WTC11 (cell line): ENCODE measurements around the gene CDC37L1.

Source experiments
- CBFB ChIP-seq: sonication (generic); formaldehyde crosslinking; IDR thresholded peaks from 2 replicates; pipeline ENCODE4 v1.8.1; 2022; ENCODE audit warnings: mild to moderate bottlenecking, low read depth, missing genetic modification reagents
- CREM ChIP-seq: sonication (generic); formaldehyde crosslinking; IDR thresholded peaks from 2 replicates; pipeline ENCODE4 v1.8.1; 2022; ENCODE audit warnings: mild to moderate bottlenecking, missing genetic modification reagents, moderate library complexity
- JUN ChIP-seq: sonication (generic); formaldehyde crosslinking; IDR thresholded peaks from 2 replicates; pipeline ENCODE4 v1.8.0; 2023; ENCODE audit warnings: mild to moderate bottlenecking, missing genetic modification reagents
- NR3C1 ChIP-seq: sonication (generic); formaldehyde crosslinking; conservative IDR thresholded peaks from 2 replicates; pipeline ENCODE4 v1.8.1; 2023; ENCODE audit warnings: low read depth, mild to moderate bottlenecking, missing genetic modification reagents
- PREB ChIP-seq: sonication (generic); formaldehyde crosslinking; IDR thresholded peaks from 2 replicates; pipeline ENCODE4 v1.8.1; 2022; ENCODE audit warnings: mild to moderate bottlenecking, missing genetic modification reagents, moderate library complexity, borderline replicate concordance
- TEAD4 ChIP-seq: sonication (generic); formaldehyde crosslinking; IDR thresholded peaks from 2 replicates; pipeline ENCODE4 v1.8.0; 2022; ENCODE audit warnings: mild to moderate bottlenecking, missing genetic modification reagents
- ZNF317 ChIP-seq: sonication (generic); formaldehyde crosslinking; IDR thresholded peaks from 2 replicates; pipeline ENCODE4 v1.8.1; 2023; ENCODE audit warnings: low read depth, mild to moderate bottlenecking, moderate library complexity, missing genetic modification reagents, borderline replicate concordance
- TF ChIP-seq, protein P1 (sequence below): fragments of 200-600 bp; IDR thresholded peaks from 2 replicates; pipeline ENCODE4 v1.8.0; 2022; ENCODE audit warnings: antibody characterized with exemption
- TF ChIP-seq, protein P2 (sequence below): sonication (generic); formaldehyde crosslinking; IDR thresholded peaks from 2 replicates; pipeline ENCODE4 v1.8.1; 2022; ENCODE audit warnings: missing genetic modification reagents, borderline replicate concordance

DNA sequence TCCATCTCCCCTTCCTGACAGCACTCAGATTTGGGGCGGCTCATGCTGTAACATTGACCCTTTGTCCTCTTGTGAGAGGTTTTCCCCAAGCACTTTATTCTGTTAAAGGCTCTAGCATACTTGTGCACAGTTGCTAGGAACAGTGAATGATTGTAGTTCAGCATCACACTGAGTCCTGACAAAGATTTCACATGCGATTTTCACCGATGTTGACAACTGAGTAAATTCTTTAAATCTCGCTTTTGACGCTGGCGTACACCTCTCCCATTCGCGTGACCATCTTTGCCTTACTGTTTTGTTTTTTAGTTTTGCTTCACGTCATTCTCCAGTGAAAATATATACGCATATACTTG is 780 bp downstream of the CDC37L1 start:
- TF ChIP-seq, protein P1, sequence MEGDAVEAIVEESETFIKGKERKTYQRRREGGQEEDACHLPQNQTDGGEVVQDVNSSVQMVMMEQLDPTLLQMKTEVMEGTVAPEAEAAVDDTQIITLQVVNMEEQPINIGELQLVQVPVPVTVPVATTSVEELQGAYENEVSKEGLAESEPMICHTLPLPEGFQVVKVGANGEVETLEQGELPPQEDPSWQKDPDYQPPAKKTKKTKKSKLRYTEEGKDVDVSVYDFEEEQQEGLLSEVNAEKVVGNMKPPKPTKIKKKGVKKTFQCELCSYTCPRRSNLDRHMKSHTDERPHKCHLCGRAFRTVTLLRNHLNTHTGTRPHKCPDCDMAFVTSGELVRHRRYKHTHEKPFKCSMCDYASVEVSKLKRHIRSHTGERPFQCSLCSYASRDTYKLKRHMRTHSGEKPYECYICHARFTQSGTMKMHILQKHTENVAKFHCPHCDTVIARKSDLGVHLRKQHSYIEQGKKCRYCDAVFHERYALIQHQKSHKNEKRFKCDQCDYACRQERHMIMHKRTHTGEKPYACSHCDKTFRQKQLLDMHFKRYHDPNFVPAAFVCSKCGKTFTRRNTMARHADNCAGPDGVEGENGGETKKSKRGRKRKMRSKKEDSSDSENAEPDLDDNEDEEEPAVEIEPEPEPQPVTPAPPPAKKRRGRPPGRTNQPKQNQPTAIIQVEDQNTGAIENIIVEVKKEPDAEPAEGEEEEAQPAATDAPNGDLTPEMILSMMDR: no peak
- no peak for TF ChIP-seq ZNF317
- TF ChIP-seq, protein P2, sequence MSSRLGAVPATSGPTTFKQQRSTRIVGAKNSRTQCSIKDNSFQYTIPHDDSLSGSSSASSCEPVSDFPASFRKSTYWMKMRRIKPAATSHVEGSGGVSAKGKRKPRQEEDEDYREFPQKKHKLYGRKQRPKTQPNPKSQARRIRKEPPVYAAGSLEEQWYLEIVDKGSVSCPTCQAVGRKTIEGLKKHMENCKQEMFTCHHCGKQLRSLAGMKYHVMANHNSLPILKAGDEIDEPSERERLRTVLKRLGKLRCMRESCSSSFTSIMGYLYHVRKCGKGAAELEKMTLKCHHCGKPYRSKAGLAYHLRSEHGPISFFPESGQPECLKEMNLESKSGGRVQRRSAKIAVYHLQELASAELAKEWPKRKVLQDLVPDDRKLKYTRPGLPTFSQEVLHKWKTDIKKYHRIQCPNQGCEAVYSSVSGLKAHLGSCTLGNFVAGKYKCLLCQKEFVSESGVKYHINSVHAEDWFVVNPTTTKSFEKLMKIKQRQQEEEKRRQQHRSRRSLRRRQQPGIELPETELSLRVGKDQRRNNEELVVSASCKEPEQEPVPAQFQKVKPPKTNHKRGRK (CRISPR knock-in tag): no peak
- TF ChIP-seq JUN (CRISPR knock-in tag): no peak
- no peak for TF ChIP-seq PREB (CRISPR knock-in tag)
- no peak for TF ChIP-seq NR3C1 (CRISPR knock-in tag)
- TF ChIP-seq CBFB (CRISPR knock-in tag): no peak
- no peak for TF ChIP-seq CREM (CRISPR knock-in tag)
- TF ChIP-seq TEAD4 (CRISPR knock-in tag): no peak; the same call in 1 of the 2 replicates
